ENCODE measurements around the gene GRN. TPM values are rescaled to one million over a fixed set of nuclear protein-coding genes. Genes with fewer than 3 reads are reported as not detected.

GRN gene
- total and polyA plus RNA-seq, 2 of the 8 experiments (the other 6 are each of a cell fraction or from before 2014, with no cell fraction given): 108 to 387 TPM

- Histone ChIP-seq H3K9me3 (ENCODE audit: insufficient read depth in 2 of 2, low read depth in 1 of 2, low read length in 1 of 2) (no peaks in the 10 kb centered on the region), H3K79me2 (ENCODE audit: control insufficient read depth in 1 of 2, insufficient read depth in 2 of 2, low read length in 2 of 2) (no peaks in the 10 kb centered on the region), H3K4ac (replicated peaks; ENCODE audit: insufficient read length, low read depth, low read length) (no peak overlapping the region), H3K36me3 (ENCODE audit: control insufficient read depth in 2 of 4, insufficient read depth in 4 of 4, low read length in 3 of 4) (no peaks in the 10 kb centered on the region), H4K91ac (replicated peaks; ENCODE audit: insufficient read length, low read length) (no peak overlapping the region), H4K8ac (ENCODE audit: extremely low read depth, insufficient read depth, low read length) (no peak overlapping the region; the same call in 1 of the 2 replicates), H2BK5ac (ENCODE audit: low read depth, low read length) (peak overlapping the region; percentile 7; the same call in 1 of the 2 replicates), H3K9ac (replicated peaks in 1 of 4; ENCODE audit: extremely low read depth in 1 of 4, low read depth in 3 of 4, low read length in 3 of 4) (no peak overlapping the region), H2AFZ (ENCODE audit: low read length) (no peak overlapping the region), H2BK20ac (ENCODE audit: low read length) (no peak overlapping the region; the same call in 1 of the 2 replicates), H3K27me3 (replicated peaks in 1 of 4; ENCODE audit: control insufficient read depth in 3 of 4, extremely low read depth in 1 of 4, insufficient read depth in 3 of 4, low read length in 3 of 4) (peaks cover 0 to 19% (median 17%) of the 10 kb centered on the region in 4 experiments; a peak in 6 of 7 replicates), H3K79me1 (ENCODE audit: low read depth, low read length) (no peaks in the 10 kb centered on the region), H3K23ac (ENCODE audit: insufficient read length) (no peak overlapping the region), H3K4me3 (ENCODE audit: extremely low read depth in 1 of 4, insufficient read depth in 2 of 4, low read depth in 3 of 4, low read length in 4 of 4) (no peak overlapping the region), H2AK5ac (ENCODE audit: low read depth, low read length) (no peak overlapping the region; the same call in 1 of the 2 replicates), H3K56ac (replicated peaks; ENCODE audit: insufficient read length, low read depth, low read length) (peak overlapping the region; percentile 48), H2BK120ac (replicated peaks; ENCODE audit: low read depth, low read length) (no peak overlapping the region), H3K27ac (ENCODE audit: low read depth, low read length) (no peak overlapping the region), H3K4me2 (ENCODE audit: insufficient read depth in 1 of 2, low read depth in 2 of 2, low read length in 2 of 2) (no peak overlapping the region; a peak in 1 of 4 replicates), H3K14ac (ENCODE audit: insufficient read length) (no peak overlapping the region), H4K5ac (ENCODE audit: insufficient read length, low read depth, low read length) (no peak overlapping the region), H4K20me1 (replicated peaks in 1 of 2; ENCODE audit: control insufficient read depth in 1 of 2, insufficient read depth in 2 of 2, low read length in 2 of 2) (peaks cover 0 to 12% of the 10 kb centered on the region in 2 experiments), H2BK12ac (ENCODE audit: low read depth, low read length) (peak overlapping the region; percentile 88; the same call in 1 of the 2 replicates), H2BK15ac (ENCODE audit: low read length) (peak overlapping the region; percentile 88; the same call in 1 of the 2 replicates), H3K18ac (ENCODE audit: extremely low read depth, low read length) (no peak overlapping the region; the same call in 1 of the 2 replicates), H3K23me2 (ENCODE audit: low read depth, low read length) (peaks cover 20% of the 10 kb centered on the region), H3K4me1 (replicated peaks in 1 of 4; ENCODE audit: control insufficient read depth in 3 of 4, insufficient read depth in 4 of 4, low read length in 3 of 4) (peaks cover 7 to 47% (median 36%) of the 10 kb centered on the region in 4 experiments)
- 89% methylated on average over 9 of the region's 17 CpGs; no CpG with 5 or more reads in 1 of the 2 experiments for WGBS, 2 experiments (ENCODE audit: extremely low coverage in 1 of 2, insufficient coverage in 1 of 2, insufficient read length in 1 of 2, insufficient replicate concordance in 2 of 2, low coverage in 1 of 2, low lambda C conversion rate in 2 of 2, missing lambda C conversion rate in 1 of 2)
- CTCF ChIA-PET (ENCODE audit: partially characterized antibody): interaction anchor here (0.8 to 2.5 kb wide), 5 partner anchors 9 to 102 kb away, joined by 3 to 10 read pairs (median 4); no protein-coding TSS in a partner anchor
- TF ChIP-seq NRF1 (IDR thresholded peaks at IDR 0.05; ENCODE audit: low read depth, low read length): no peak
- TF ChIP-seq TBP (IDR thresholded peaks at IDR 0.05; ENCODE audit: low read depth, low read length): no peak
- TF ChIP-seq MAFK (IDR thresholded peaks at IDR 0.05; ENCODE audit: low read depth, low read length): no peak
- TF ChIP-seq PHF8 (conservative IDR thresholded peaks at IDR 0.05; ENCODE audit: low read depth, low read length): no peak
- TF ChIP-seq E2F6 (IDR thresholded peaks at IDR 0.05): no peak
- no peak for TF ChIP-seq ATF2 (IDR thresholded peaks at IDR 0.05; ENCODE audit: low read length)
- TF ChIP-seq POU5F1 (IDR thresholded peaks at IDR 0.05; ENCODE audit: low read depth, low read length): no peak
- TF ChIP-seq MAX (IDR thresholded peaks at IDR 0.05): no peak
- DNase-seq (ENCODE audit: low read depth in 1 of 2, low spot score in 2 of 2): no peak
- no peak for FAIRE-seq
- POLR2A ChIA-PET (ENCODE audit: partially characterized antibody): interaction anchor here (0.7 to 14.6 kb wide), 5 partner anchors 9 to 102 kb away, joined by 3 to 135 read pairs (median 3); partner anchors contain the start of gene GRN
These were observed 32.6 kb upstream of the GRN start for GRCh38 chr17:44312396-44313104.
